Thyroid gland (tissue), 4 donors: ENCODE data around the gene ASIP.

Source experiments
- CTCF ChIP-seq, 6 experiments: fragments of 200-600 bp in 3 of 6; fragments of 450-650 bp in 3 of 6; sonication (generic) in 3 of 6; IDR thresholded peaks; one replicate each; pipeline ENCODE4 v1.5.1; 2016 to 2019; ENCODE audit warnings: antibody characterized with exemption in 6 of 6, mild to moderate bottlenecking in 2 of 6, inconsistent platforms in 1 of 6, moderate library complexity in 1 of 6
- POLR2A ChIP-seq, 2 donors: fragments of 450-650 bp; IDR thresholded peaks; one replicate each; pipeline ENCODE4 v1.6.1; 2017; ENCODE audit warnings: antibody characterized with exemption in 2 of 2, mild to moderate bottlenecking in 2 of 2, moderate library complexity in 1 of 2

- TF ChIP-seq POLR2A (IDR thresholded peaks at IDR 0.05) (no peak), CTCF (IDR thresholded peaks at IDR 0.05) (no peak)
Observed at GRCh38 chr20:34232494-34233087, 8.6 kb upstream of the ASIP start.
